Kidney (tissue), 14 donors: ENCODE data around the gene STAB1. TPM values are rescaled to one million over a fixed set of nuclear protein-coding genes. Genes with fewer than 3 reads are reported as not detected.

Source experiments
- DNase-seq, 5 donors: peaks; one replicate each; pipeline ENCODE4 v3.0.0-alpha.2; 2013 to 2020
- FAIRE-seq: peaks from 2 replicates; lab custom pipeline; 2012; peaks lifted over from hg19 to GRCh38; lab: Jason Lieb, UNC
- H3K27ac ChIP-seq, 2 donors: one replicate each; pipeline ENCODE4 v1.7.0; 2013; ENCODE audit warnings: low read depth in 2 of 2, low read length in 2 of 2, inconsistent platforms in 1 of 2
- H3K27me3 ChIP-seq: one replicate; pipeline ENCODE4 v1.7.1; 2013; ENCODE audit warnings: low read length, inconsistent platforms; ENCODE audit not compliant: control insufficient read depth, insufficient read depth
- H3K36me3 ChIP-seq, 3 donors: one replicate each; pipeline versions ENCODE4 v1.7.0 to v1.7.1; 2013; ENCODE audit warnings: low read length in 3 of 3, control low read depth in 1 of 3, inconsistent platforms in 1 of 3; ENCODE audit not compliant: insufficient read depth in 3 of 3, control insufficient read depth in 2 of 3
- H3K4me1 ChIP-seq, 3 donors: one replicate each; pipeline versions ENCODE4 v1.7.0 to v1.7.1; 2013; ENCODE audit warnings: low read length in 3 of 3, inconsistent platforms in 1 of 3, low read depth in 1 of 3; ENCODE audit not compliant: control insufficient read depth in 2 of 3, insufficient read depth in 2 of 3
- H3K4me3 ChIP-seq, 3 donors: one replicate each; pipeline versions ENCODE4 v1.7.0 to v1.8.1; 2013; ENCODE audit warnings: low read length in 3 of 3, control low read depth in 1 of 3, inconsistent platforms in 1 of 3
- H3K9ac ChIP-seq, 3 donors: one replicate each; pipeline versions ENCODE4 v1.7.0 to v1.7.1; 2013; ENCODE audit warnings: low read length in 3 of 3, control low read depth in 1 of 3, inconsistent platforms in 1 of 3
- H3K9me3 ChIP-seq, 3 donors: one replicate each; pipeline versions ENCODE4 v1.7.0 to v1.7.1; 2013; ENCODE audit warnings: low read length in 3 of 3, control low read depth in 1 of 3, inconsistent platforms in 1 of 3; ENCODE audit not compliant: control insufficient read depth in 2 of 3, insufficient read depth in 1 of 3
- CTCF ChIP-seq: IDR thresholded peaks from 3 replicates; pipeline ENCODE4 v1.5.1; 2012; ENCODE audit warnings: mild to moderate bottlenecking, moderate library complexity, borderline replicate concordance; ENCODE audit not compliant: insufficient read depth; ENCODE audit errors: extremely low read depth
- intact Hi-C: fragments of 100-400 bp; cut with DNase I; formaldehyde crosslinking; loops from one replicate; pipeline ENCODE4 v1.11.1; 2022
- polyA plus RNA-seq: library from polyadenylated mRNA; stranded (reverse); fragments of 350-450 nt; fragmentation: Illumina TruSeq; extraction: RNeasy Lipid Tissue Mini Kit (QIAGEN cat#74804); gene quantifications from one replicate; pipeline ENCODE4 v1.2.3, GENCODE V29; 2014; ENCODE audit warnings: low read depth, low replicate concordance; ENCODE audit not compliant: insufficient read depth
- total RNA-seq: library from RNA; stranded (reverse); fragmentation: NEBNext Ultra II Directional; extraction: Animal tissue kit (Norgen Biotek cat#: 25700); gene quantifications from one replicate; pipeline ENCODE4 v1.2.1, GENCODE V29; 2021
- donor health status: control.
- donor health status: control.
- donor health status: control.
- donor health status: control.
- donor health status: control.
- donor health status: DM: yes; HTN: yes; CAD: no.
- donor health status: Normal renal cell carcinoma (clear cell type).

Gene STAB1
- total and polyA plus RNA-seq, 2 donors from 2014 or later = 98.4 to 379 TPM

DNA sequence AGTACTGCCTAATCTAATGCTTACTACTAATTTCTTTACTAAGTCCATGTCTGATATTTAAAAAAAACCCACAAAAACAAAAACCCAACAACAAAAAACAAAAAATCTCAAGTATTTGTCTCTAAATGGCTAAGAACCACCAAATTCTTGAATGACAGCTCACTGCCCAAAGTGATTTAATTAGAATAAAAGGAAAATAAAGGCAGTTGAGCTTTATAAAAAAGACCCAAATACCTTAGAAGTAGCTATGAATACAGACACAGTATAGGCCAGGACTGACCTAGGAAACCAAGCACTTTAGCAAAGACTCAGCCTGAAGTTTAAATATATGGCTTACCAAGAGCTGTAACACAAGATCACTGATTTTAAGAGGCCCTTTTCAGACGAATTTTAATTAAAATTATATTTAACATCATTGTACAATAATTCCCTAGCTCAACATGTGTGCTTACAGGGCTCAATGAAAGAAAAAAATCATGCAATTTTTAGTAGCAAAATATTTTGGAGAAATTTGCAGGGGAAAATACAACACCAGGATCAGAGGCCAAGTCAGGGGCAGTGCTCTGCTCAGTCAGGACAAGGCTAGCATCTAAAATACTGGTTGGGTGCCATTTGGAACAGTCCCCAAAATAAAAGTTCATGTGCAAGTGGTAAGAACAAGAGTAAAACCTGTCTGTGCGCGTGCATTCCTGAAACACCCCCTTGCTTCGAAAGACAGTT lies 66.0 kb downstream of the STAB1 start:
- Histone ChIP-seq H3K4me3 (no peak overlapping the region), H3K4me1 (no peaks in the 10 kb centered on the region), H3K9ac (no peak overlapping the region), H3K27me3 (no peaks in the 10 kb centered on the region), H3K9me3 (no peaks in the 10 kb centered on the region), H3K36me3 (peaks cover 13 to 41% (median 13%) of the 10 kb centered on the region in 3 donors), H3K27ac (no peak overlapping the region)
- DNase-seq (no peak), FAIRE-seq (no peak)
- intact Hi-C loops = no loop called here
- TF ChIP-seq CTCF = no peak

GRCh38 chr3:52563984-52564383 lies 68.8 kb downstream of the STAB1 start:
- no peak for FAIRE-seq
- peaks cover 10 to 32% (median 13%) of the 10 kb centered on the region in 3 donors for H3K36me3 ChIP-seq

DNA sequence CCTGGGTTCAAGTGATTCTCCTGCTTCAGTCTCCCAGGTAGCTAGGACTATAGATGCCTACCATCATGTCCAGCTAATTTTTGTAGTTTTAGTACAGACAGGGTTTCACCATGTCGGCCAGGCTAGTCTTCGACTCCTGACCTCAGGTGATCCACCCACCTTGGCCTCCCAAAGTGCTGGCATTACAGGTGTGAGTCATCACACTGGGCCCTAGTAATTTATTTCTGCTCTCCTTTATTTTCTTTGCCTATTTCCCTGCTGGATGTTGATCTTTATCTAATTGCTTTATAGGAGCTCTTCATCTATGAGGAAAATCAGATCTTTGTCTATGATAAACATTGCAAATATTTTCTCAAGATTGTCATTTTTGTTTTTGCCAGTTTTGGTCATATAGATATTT lies 72.9 kb downstream of the STAB1 start:
- Histone ChIP-seq H3K9me3 (no peaks in the 10 kb centered on the region), H3K27me3 (no peaks in the 10 kb centered on the region), H3K9ac (no peak overlapping the region), H3K27ac (no peak overlapping the region), H3K36me3 (peaks cover 5 to 12% (median 6%) of the 10 kb centered on the region in 3 donors), H3K4me1 (no peaks in the 10 kb centered on the region), H3K4me3 (no peak overlapping the region)
- FAIRE-seq = no peak
- intact Hi-C loops = no loop called here
- no peak for TF ChIP-seq CTCF
- no peak for DNase-seq

More at GRCh38 chr3:52563984-52564383, 68.8 kb downstream of the STAB1 start:
- Histone ChIP-seq H3K4me3 (no peak overlapping the region), H3K4me1 (no peaks in the 10 kb centered on the region), H3K9me3 (no peaks in the 10 kb centered on the region), H3K9ac (no peak overlapping the region), H3K27ac (no peak overlapping the region), H3K27me3 (no peaks in the 10 kb centered on the region)
- intact Hi-C loops = no loop called here
- TF ChIP-seq CTCF = no peak
- DNase-seq = no peak

DNA sequence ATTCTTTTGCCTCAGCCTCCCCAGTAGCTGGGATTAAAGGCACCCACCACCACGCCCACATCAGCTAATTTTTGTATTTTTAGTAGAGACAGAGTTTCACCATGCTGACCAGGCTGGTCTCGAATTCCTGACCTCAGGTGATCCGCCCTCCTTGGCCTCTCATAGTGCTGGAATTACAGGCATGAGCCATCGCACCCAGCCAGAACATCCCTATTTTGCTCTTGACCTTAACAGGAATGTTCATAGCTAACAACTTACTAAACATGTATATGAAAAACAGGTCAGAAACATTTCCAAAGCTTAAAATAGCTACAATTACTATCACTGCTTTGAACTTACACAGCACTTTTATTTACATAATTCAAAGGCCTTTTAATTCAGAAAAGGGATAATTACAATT lies 74.9 kb downstream of the STAB1 start:
- peaks cover 2 to 9% (median 4%) of the 10 kb centered on the region in 3 donors for H3K36me3 ChIP-seq

More for the DNA sequence above, 74.9 kb downstream of the STAB1 start:
- peaks cover 0 to 2% (median 0%) of the 10 kb centered on the region in 3 donors for H3K4me1 ChIP-seq
- FAIRE-seq = no peak
- no peak overlapping the region for H3K27ac ChIP-seq
- no peak for TF ChIP-seq CTCF
- no peaks in the 10 kb centered on the region for H3K27me3 ChIP-seq
- no peak for DNase-seq
- H3K9ac ChIP-seq = no peak overlapping the region
- no peaks in the 10 kb centered on the region for H3K9me3 ChIP-seq
- H3K4me3 ChIP-seq = no peak overlapping the region
- intact Hi-C loops = no loop called here
